GM19025 (cell line): ENCODE measurements around the gene LGALS14.
"Not testable (repeated sequence)": the region's sequence is repeated elsewhere in the genome, so short reads cannot be mapped to it uniquely, and the experiment has no call there.

ENCODE experiments used
- ATAC-seq: cut with Tn5 transposase; IDR thresholded peaks from one replicate; pipeline ENCODE4 v1.9.1; 2021; ENCODE audit warnings: mild to moderate bottlenecking, low read depth, moderate library complexity; ENCODE audit not compliant: unreplicated experiment

LGALS14 gene

GRCh38 chr19:39692822-39693221 lies 11.5 kb upstream of the LGALS14 start:
- no peak for ATAC-seq

- ATAC-seq: no peak
These were observed 8.5 kb upstream of the LGALS14 start for GRCh38 chr19:39695759-39696158.

GRCh38 chr19:39696387-39696786 lies 7.9 kb upstream of the LGALS14 start:
- ATAC-seq: no peak

GRCh38 chr19:39698535-39698934 lies 5.7 kb upstream of the LGALS14 start:
- ATAC-seq: no peak

GRCh38 chr19:39701291-39701690 lies 3.0 kb upstream of the LGALS14 start:
- no peak for ATAC-seq

GRCh38 chr19:39705578-39706188 lies 1.4 kb downstream of the LGALS14 start:
- ATAC-seq: no peak

GRCh38 chr19:39708594-39708993 lies 4.3 kb downstream of the LGALS14 start:
- no peak for ATAC-seq

- no peak for ATAC-seq
These were observed 5.0 kb downstream of the LGALS14 start for GRCh38 chr19:39709026-39709872.

- ATAC-seq: no peak
These were observed 6.1 kb downstream of the LGALS14 start for GRCh38 chr19:39710333-39710890.

GRCh38 chr19:39720144-39720543 lies 15.9 kb downstream of the LGALS14 start:
- ATAC-seq: not testable (repeated sequence)

GRCh38 chr19:39725995-39726394 lies 21.7 kb downstream of the LGALS14 start:
- ATAC-seq: no peak

GRCh38 chr19:39727070-39727800 lies 23.0 kb downstream of the LGALS14 start:
- ATAC-seq: no peak

GRCh38 chr19:39728040-39728439 lies 23.8 kb downstream of the LGALS14 start:
- no peak for ATAC-seq

GRCh38 chr19:39729594-39729993 lies 25.3 kb downstream of the LGALS14 start:
- ATAC-seq: no peak

- no peak for ATAC-seq
These were observed 27.4 kb downstream of the LGALS14 start for GRCh38 chr19:39731685-39732084.

GRCh38 chr19:39733841-39734240 lies 29.6 kb downstream of the LGALS14 start:
- no peak for ATAC-seq

- no peak for ATAC-seq
These were observed 31.4 kb downstream of the LGALS14 start for GRCh38 chr19:39735688-39736087.

GRCh38 chr19:39736088-39736487 lies 31.8 kb downstream of the LGALS14 start:
- no peak for ATAC-seq

GRCh38 chr19:39737351-39737750 lies 33.1 kb downstream of the LGALS14 start:
- ATAC-seq: no peak

GRCh38 chr19:39737891-39738290 lies 33.6 kb downstream of the LGALS14 start, which contains the start of gene CLC:
TSS of gene CLC (minus strand) at chr19:39738029. CDS start at chr19:39737952, 77 bp downstream.
- no peak for ATAC-seq

- ATAC-seq: no peak
These were observed 34.5 kb downstream of the LGALS14 start for GRCh38 chr19:39738814-39739213.
